GM19397 (cell line): Measurements from ENCODE around the gene MMP1.
"Not testable (repeated sequence)": the region's sequence is repeated elsewhere in the genome, so short reads cannot be mapped to it uniquely, and the experiment has no call there.

Source experiments
- ATAC-seq: cut with Tn5 transposase; IDR thresholded peaks from one replicate; pipeline ENCODE4 v1.9.1; 2021; ENCODE audit warnings: mild to moderate bottlenecking, moderate library complexity; ENCODE audit not compliant: unreplicated experiment

MMP1 gene

GRCh38 chr11:102762361-102762767, 35.6 kb downstream of the MMP1 start:
- ATAC-seq = no peak

- no peak for ATAC-seq
These were observed 36.2 kb downstream of the MMP1 start for GRCh38 chr11:102761646-102762238.

GRCh38 chr11:102760344-102761035, 37.5 kb downstream of the MMP1 start:
- ATAC-seq = no peak

- no peak for ATAC-seq
These were observed 40.0 kb downstream of the MMP1 start for GRCh38 chr11:102757823-102758549.

- no peak for ATAC-seq
These were observed 44.7 kb downstream of the MMP1 start for GRCh38 chr11:102753267-102753666.

- ATAC-seq = no peak
These were observed 46.3 kb downstream of the MMP1 start for GRCh38 chr11:102751673-102752072.

- no peak for ATAC-seq
These were observed 48.7 kb downstream of the MMP1 start for GRCh38 chr11:102749101-102749722.

- ATAC-seq = not testable (repeated sequence)
These were observed 51.0 kb downstream of the MMP1 start for GRCh38 chr11:102746746-102747578.
